ENCODE results near the gene INSIG1.

INSIG1 gene

DNA sequence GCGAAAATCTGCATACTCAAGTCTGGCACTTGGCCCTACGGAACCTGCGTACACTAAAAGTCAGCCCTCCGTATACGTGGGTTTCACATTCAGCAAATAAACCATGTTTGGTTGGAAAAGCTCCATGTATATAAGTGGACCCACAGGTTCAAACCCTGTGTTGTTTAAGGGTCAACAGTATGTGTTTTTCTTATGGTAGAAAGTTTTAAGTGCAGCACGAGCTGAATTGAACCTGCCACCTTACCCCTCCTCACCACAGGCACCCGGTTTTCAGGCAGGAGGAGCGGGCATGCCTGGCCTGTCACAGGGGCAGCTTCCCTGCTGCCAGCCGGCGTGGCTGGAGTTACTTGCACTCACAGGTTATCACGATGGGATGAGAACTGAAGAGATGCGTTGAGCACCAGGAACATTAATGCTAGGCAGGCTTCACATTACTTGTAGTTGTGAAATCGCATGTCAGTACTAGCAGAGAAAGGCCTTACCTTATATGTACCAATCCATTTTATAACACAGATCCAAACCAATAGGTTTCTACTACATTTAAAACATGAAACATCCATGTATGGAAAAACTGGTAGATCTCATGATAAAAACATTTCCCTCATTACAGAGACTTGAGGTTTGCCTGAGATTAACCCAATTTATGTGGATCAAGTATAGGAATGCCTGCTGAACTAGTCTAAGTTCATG, 12.9 kb downstream of the INSIG1 start:
- TF ChIP-seq, protein P1, sequence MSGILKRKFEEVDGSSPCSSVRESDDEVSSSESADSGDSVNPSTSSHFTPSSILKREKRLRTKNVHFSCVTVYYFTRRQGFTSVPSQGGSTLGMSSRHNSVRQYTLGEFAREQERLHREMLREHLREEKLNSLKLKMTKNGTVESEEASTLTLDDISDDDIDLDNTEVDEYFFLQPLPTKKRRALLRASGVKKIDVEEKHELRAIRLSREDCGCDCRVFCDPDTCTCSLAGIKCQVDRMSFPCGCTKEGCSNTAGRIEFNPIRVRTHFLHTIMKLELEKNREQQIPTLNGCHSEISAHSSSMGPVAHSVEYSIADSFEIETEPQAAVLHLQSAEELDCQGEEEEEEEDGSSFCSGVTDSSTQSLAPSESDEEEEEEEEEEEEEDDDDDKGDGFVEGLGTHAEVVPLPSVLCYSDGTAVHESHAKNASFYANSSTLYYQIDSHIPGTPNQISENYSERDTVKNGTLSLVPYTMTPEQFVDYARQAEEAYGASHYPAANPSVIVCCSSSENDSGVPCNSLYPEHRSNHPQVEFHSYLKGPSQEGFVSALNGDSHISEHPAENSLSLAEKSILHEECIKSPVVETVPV (CRISPR knock-in tag; IDR thresholded peaks at IDR 0.05) = no peak
- TF ChIP-seq ZFP30 (CRISPR knock-in tag; IDR thresholded peaks at IDR 0.05) (no peak), ZFP3 (CRISPR knock-in tag; IDR thresholded peaks at IDR 0.05) (no peak), BACH2 (CRISPR knock-in tag; IDR thresholded peaks at IDR 0.05; ENCODE audit: borderline replicate concordance) (no peak), GLIS3 (CRISPR knock-in tag; IDR thresholded peaks at IDR 0.05) (no peak), ZC3H10 (CRISPR knock-in tag; IDR thresholded peaks at IDR 0.05) (no peak), ZNF565 (CRISPR knock-in tag; conservative IDR thresholded peaks at IDR 0.05; ENCODE audit: low read depth) (no peak), POU6F1 (CRISPR knock-in tag; IDR thresholded peaks at IDR 0.05; ENCODE audit: borderline replicate concordance, low read depth) (no peak), ARNTL (CRISPR knock-in tag; IDR thresholded peaks at IDR 0.05; ENCODE audit: borderline replicate concordance, low read depth) (no peak), SNAI2 (CRISPR knock-in tag; IDR thresholded peaks at IDR 0.05) (no peak), ZNF70 (CRISPR knock-in tag; IDR thresholded peaks at IDR 0.05) (no peak), CSDC2 (CRISPR knock-in tag; IDR thresholded peaks at IDR 0.05) (no peak), PATZ1 (CRISPR knock-in tag; IDR thresholded peaks at IDR 0.05; ENCODE audit: borderline replicate concordance) (no peak)
- TF ChIP-seq, protein P2, sequence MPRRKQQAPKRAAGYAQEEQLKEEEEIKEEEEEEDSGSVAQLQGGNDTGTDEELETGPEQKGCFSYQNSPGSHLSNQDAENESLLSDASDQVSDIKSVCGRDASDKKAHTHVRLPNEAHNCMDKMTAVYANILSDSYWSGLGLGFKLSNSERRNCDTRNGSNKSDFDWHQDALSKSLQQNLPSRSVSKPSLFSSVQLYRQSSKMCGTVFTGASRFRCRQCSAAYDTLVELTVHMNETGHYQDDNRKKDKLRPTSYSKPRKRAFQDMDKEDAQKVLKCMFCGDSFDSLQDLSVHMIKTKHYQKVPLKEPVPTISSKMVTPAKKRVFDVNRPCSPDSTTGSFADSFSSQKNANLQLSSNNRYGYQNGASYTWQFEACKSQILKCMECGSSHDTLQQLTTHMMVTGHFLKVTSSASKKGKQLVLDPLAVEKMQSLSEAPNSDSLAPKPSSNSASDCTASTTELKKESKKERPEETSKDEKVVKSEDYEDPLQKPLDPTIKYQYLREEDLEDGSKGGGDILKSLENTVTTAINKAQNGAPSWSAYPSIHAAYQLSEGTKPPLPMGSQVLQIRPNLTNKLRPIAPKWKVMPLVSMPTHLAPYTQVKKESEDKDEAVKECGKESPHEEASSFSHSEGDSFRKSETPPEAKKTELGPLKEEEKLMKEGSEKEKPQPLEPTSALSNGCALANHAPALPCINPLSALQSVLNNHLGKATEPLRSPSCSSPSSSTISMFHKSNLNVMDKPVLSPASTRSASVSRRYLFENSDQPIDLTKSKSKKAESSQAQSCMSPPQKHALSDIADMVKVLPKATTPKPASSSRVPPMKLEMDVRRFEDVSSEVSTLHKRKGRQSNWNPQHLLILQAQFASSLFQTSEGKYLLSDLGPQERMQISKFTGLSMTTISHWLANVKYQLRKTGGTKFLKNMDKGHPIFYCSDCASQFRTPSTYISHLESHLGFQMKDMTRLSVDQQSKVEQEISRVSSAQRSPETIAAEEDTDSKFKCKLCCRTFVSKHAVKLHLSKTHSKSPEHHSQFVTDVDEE (CRISPR knock-in tag; IDR thresholded peaks at IDR 0.05) = no peak
- ATAC-seq = no peak

- no peak for ATAC-seq
- TF ChIP-seq ZNF565 (CRISPR knock-in tag; conservative IDR thresholded peaks at IDR 0.05; ENCODE audit: low read depth) (no peak), ZFP30 (CRISPR knock-in tag; IDR thresholded peaks at IDR 0.05) (no peak), RARB (CRISPR knock-in tag; IDR thresholded peaks at IDR 0.05) (no peak), PPARA (CRISPR knock-in tag; IDR thresholded peaks at IDR 0.05; ENCODE audit: borderline replicate concordance) (no peak), TCF4 (CRISPR knock-in tag; IDR thresholded peaks at IDR 0.05; ENCODE audit: borderline replicate concordance) (no peak), ZFP3 (CRISPR knock-in tag; IDR thresholded peaks at IDR 0.05) (no peak), PATZ1 (CRISPR knock-in tag; IDR thresholded peaks at IDR 0.05; ENCODE audit: borderline replicate concordance) (no peak), GLIS3 (CRISPR knock-in tag; IDR thresholded peaks at IDR 0.05) (no peak), ZNF70 (CRISPR knock-in tag; IDR thresholded peaks at IDR 0.05) (no peak), POU6F1 (CRISPR knock-in tag; IDR thresholded peaks at IDR 0.05; ENCODE audit: borderline replicate concordance, low read depth) (no peak), ARNTL (CRISPR knock-in tag; IDR thresholded peaks at IDR 0.05; ENCODE audit: borderline replicate concordance, low read depth) (no peak), OSR1 (CRISPR knock-in tag; IDR thresholded peaks at IDR 0.05) (no peak), BACH2 (CRISPR knock-in tag; IDR thresholded peaks at IDR 0.05; ENCODE audit: borderline replicate concordance) (no peak), SNAI2 (CRISPR knock-in tag; IDR thresholded peaks at IDR 0.05) (no peak), TOX (CRISPR knock-in tag; IDR thresholded peaks at IDR 0.05; ENCODE audit: borderline replicate concordance) (no peak)
Measured at GRCh38 chr7:155311826-155312537, 14.3 kb downstream of the INSIG1 start.

Data from SK-N-SH treated with all-trans-retinoic acid at 6 μM for 48 hours (cell line).